Ovary (tissue), 9 donors: Measurements from ENCODE around the gene KIF7. TPM values are rescaled to one million over a fixed set of nuclear protein-coding genes. Genes with fewer than 3 reads are reported as not detected.

ENCODE experiments used
- DNase-seq, 5 donors: peaks; one replicate each; pipeline ENCODE4 v3.0.0-alpha.2; 2019 to 2020
- H3K27ac ChIP-seq, 2 donors: fragments of 200-600 bp; one replicate each; pipeline versions ENCODE4 v1.5.1 to v1.8.0; 2019 to 2022
- H3K27me3 ChIP-seq: fragments of 200-600 bp; one replicate; pipeline ENCODE4 v1.8.0; 2022
- H3K36me3 ChIP-seq: fragments of 200-600 bp; sonication (generic); one replicate; pipeline ENCODE4 v1.5.1; 2019
- H3K4me1 ChIP-seq: one replicate; pipeline ENCODE4 v1.8.1; 2013; ENCODE audit warnings: mild to moderate bottlenecking, moderate library complexity; ENCODE audit not compliant: insufficient read depth
- H3K4me3 ChIP-seq: fragments of 200-600 bp; sonication (generic); one replicate; pipeline ENCODE4 v1.5.1; 2017
- H3K9me3 ChIP-seq, 2 donors: fragments of 200-600 bp in 1 of 2; sonication (generic) in 1 of 2; one replicate each; pipeline versions ENCODE4 v1.5.1 to v1.8.1; 2013 to 2019; ENCODE audit warnings: mild to moderate bottlenecking in 1 of 2, moderate library complexity in 1 of 2
- CTCF ChIP-seq, 3 donors: fragments of 450-650 bp in 2 of 3; fragments of 200-600 bp in 1 of 3; IDR thresholded peaks; one replicate each; pipeline versions ENCODE4 v1.5.1 to v1.8.0; 2016 to 2022; ENCODE audit warnings: antibody characterized with exemption in 3 of 3, mild to moderate bottlenecking in 1 of 3
- EP300 ChIP-seq: sonication (generic); formaldehyde crosslinking; IDR thresholded peaks from one replicate; pipeline ENCODE4 v1.6.1; 2017; ENCODE audit warnings: antibody characterized with exemption
- POLR2A ChIP-seq: fragments of 450-650 bp; IDR thresholded peaks from one replicate; pipeline ENCODE4 v1.6.1; 2017; ENCODE audit warnings: antibody characterized with exemption, mild to moderate bottlenecking, moderate library complexity
- WGBS, 3 donors: extraction: QIAGEN DNeasy Blood & Tissue Kit in 1 of 3; methylation state at CpG; one replicate each; pipeline versions ENCODE4 v1.1.5 to v1.1.7; 2013 to 2017; 5-methylcytosine and 5-hydroxymethylcytosine counted together
- intact Hi-C, 4 donors: fragments of 100-400 bp; cut with DNase I; formaldehyde crosslinking; loops; one replicate each; pipeline versions ENCODE4 v1.11.0 to v1.15.1; 2022 to 2023
- polyA plus RNA-seq, 2 donors: library from polyadenylated mRNA; stranded (reverse); fragments of 200-250 nt in 1 of 2; fragments of 350-450 nt in 1 of 2; fragmentation: Illumina TruSeq in 1 of 2; extraction: RNeasy Lipid Tissue Mini Kit (QIAGEN cat#74804) in 1 of 2; gene quantifications; one replicate each; pipeline ENCODE4 v1.2.3, GENCODE V29; 2013 to 2014
- total RNA-seq, 7 donors: library from RNA; depleted of rRNA in 2 of 7; stranded (reverse); fragments of >200 nt in 2 of 7; fragmentation: NEBNext Ultra II Directional in 3 of 7; extraction: Animal tissue kit (Norgen Biotek cat#: 25700) in 3 of 7; gene quantifications; one replicate each; pipeline versions ENCODE4 v1.1.0 to v1.2.4, GENCODE V29; 2016 to 2023
- donor health status: DM: no; HTN: no; CAD: no; lungs with moderate emphysema.
- donor health status: DM: no; HTN: no; CAD: no.
- donor health status: Bipolar disorder and iron deficiency.
- donor health status: DM: yes; HTN: yes; CAD: no.
- donor health status: DM: no; HTN: no; CAD: no.
- donor health status: DM: yes; HTN: yes; CAD: no.

Gene KIF7
- total and polyA plus RNA-seq, 9 donors: 1.5 to 16.3 (median 10.6) TPM

- no peaks in the 10 kb centered on the region for H3K9me3 ChIP-seq
- no peaks in the 10 kb centered on the region for H3K36me3 ChIP-seq
- 77 to 90% (median 87%) methylated on average over 7 of the region's 7 CpGs for WGBS, 3 donors
- H3K4me3 ChIP-seq: no peak overlapping the region
- H3K4me1 ChIP-seq: peaks cover 7% of the 10 kb centered on the region
- intact Hi-C loops: no loop called here
- no peaks in the 10 kb centered on the region for H3K27me3 ChIP-seq
- H3K27ac ChIP-seq: no peak overlapping the region
- DNase-seq: peak in 1 of 5 donors; percentile 15
- no peak for TF ChIP-seq CTCF (IDR thresholded peaks at IDR 0.05)
- TF ChIP-seq POLR2A: no peak
- no peak for TF ChIP-seq EP300
Measured at GRCh38 chr15:89652131-89652530, 3.1 kb downstream of the KIF7 start.

- peak in 2 of 5 donors; percentile 14 to 15 for DNase-seq
- Histone ChIP-seq H3K36me3 (no peaks in the 10 kb centered on the region), H3K4me3 (no peak overlapping the region), H3K27me3 (no peaks in the 10 kb centered on the region), H3K27ac (no peak overlapping the region), H3K4me1 (peaks cover 9% of the 10 kb centered on the region), H3K9me3 (no peaks in the 10 kb centered on the region)
- intact Hi-C loops: loop anchor here in 3 of 4 donors (5.0 to 10.0 kb wide), 2 partner anchors 95 to 98 kb away; no protein-coding TSS in a partner anchor
- TF ChIP-seq EP300 (no peak), CTCF (IDR thresholded peaks at IDR 0.05) (no peak), POLR2A (no peak)
- whole genome bisulfite sequencing, 3 donors: 87 to 93% (median 87%) methylated on average over 15 of the region's 15 CpGs
Measured at GRCh38 chr15:89649716-89650115, 5.6 kb downstream of the KIF7 start.

GRCh38 chr15:89649013-89649625, 6.1 kb downstream of the KIF7 start:
- no peaks in the 10 kb centered on the region for H3K9me3 ChIP-seq
- intact Hi-C loops: loop anchor here in 3 of 4 donors (5.0 to 10.0 kb wide), 2 partner anchors 96 to 98 kb away; no protein-coding TSS in a partner anchor
- no peak for TF ChIP-seq CTCF (IDR thresholded peaks at IDR 0.05)
- TF ChIP-seq EP300: no peak
- TF ChIP-seq POLR2A: no peak
- H3K27me3 ChIP-seq: no peaks in the 10 kb centered on the region
- no peak overlapping the region for H3K27ac ChIP-seq
- DNase-seq: peak in 1 of 5 donors; percentile 15
- WGBS, 3 donors: 94 to 98% (median 94%) methylated on average over 31 to 37 of the region's 37 CpGs
- peaks cover 5% of the 10 kb centered on the region for H3K4me1 ChIP-seq
- no peaks in the 10 kb centered on the region for H3K36me3 ChIP-seq
- H3K4me3 ChIP-seq: no peak overlapping the region

GRCh38 chr15:89648106-89649012, 6.9 kb downstream of the KIF7 start:
- DNase-seq: peak in 2 of 5 donors; percentile 13 to 21
- H3K36me3 ChIP-seq: no peaks in the 10 kb centered on the region
- H3K4me1 ChIP-seq: peaks cover 5% of the 10 kb centered on the region
- WGBS, 3 donors: 85 to 86% (median 85%) methylated on average over 101 to 102 of the region's 102 CpGs
- TF ChIP-seq POLR2A (no peak), CTCF (IDR thresholded peaks at IDR 0.05) (no peak), EP300 (no peak)
- H3K9me3 ChIP-seq: no peaks in the 10 kb centered on the region
- intact Hi-C loops: loop anchor here in 3 of 4 donors (5.0 to 10.0 kb wide), 2 partner anchors 96 to 99 kb away; no protein-coding TSS in a partner anchor
- no peak overlapping the region for H3K27ac ChIP-seq
- H3K4me3 ChIP-seq: no peak overlapping the region
- H3K27me3 ChIP-seq: no peaks in the 10 kb centered on the region
